Chondrocyte (in vitro differentiated cells): Measurements from ENCODE around the gene MAGEC3. TPM values are rescaled to one million over a fixed set of nuclear protein-coding genes. Genes with fewer than 3 reads are reported as not detected.

Source experiments
- DNase-seq: peaks from one replicate; pipeline ENCODE4 v3.0.0; 2021; ENCODE audit warnings: mixed read lengths, low spot score
- H3K27ac Mint-ChIP-seq: one replicate; pipeline ENCODE4 v1.8.0; 2021; ENCODE audit warnings: mild to moderate bottlenecking, moderate library complexity, mixed read lengths; ENCODE audit not compliant: unreplicated experiment
- H3K27me3 Mint-ChIP-seq: 2 replicates; pipeline ENCODE4 v1.8.0; 2021; ENCODE audit warnings: low read depth, mixed read lengths
- H3K36me3 Mint-ChIP-seq: 2 replicates; pipeline ENCODE4 v1.8.0; 2021; ENCODE audit warnings: low read depth, mixed read lengths
- H3K4me1 Mint-ChIP-seq: 2 replicates; pipeline ENCODE4 v1.8.0; 2021; ENCODE audit warnings: low read depth, mild to moderate bottlenecking, mixed read lengths
- H3K4me3 Mint-ChIP-seq: one replicate; pipeline ENCODE4 v1.8.0; 2021; ENCODE audit warnings: mild to moderate bottlenecking, moderate library complexity, mixed read lengths; ENCODE audit not compliant: unreplicated experiment
- H3K9me3 Mint-ChIP-seq: 2 replicates; pipeline ENCODE4 v1.8.0; 2021; ENCODE audit warnings: low read depth, mixed read lengths
- total RNA-seq: library from RNA; stranded (reverse); gene quantifications from 3 replicates; pipeline ENCODE4 v1.2.1, GENCODE V29; 2021
- TF ChIP-seq, protein P1 (sequence below): fragments of 200-600 bp; sonication (generic); IDR thresholded peaks from 2 replicates; pipeline ENCODE4 v1.5.0; 2021; ENCODE audit warnings: antibody characterized with exemption, mild to moderate bottlenecking, moderate library complexity

Gene MAGEC3
- total RNA-seq, 1 donor from 2014 or later: not detected

- Mint-ChIP-seq H3K4me1 (no peaks in the 10 kb centered on the region), H3K9me3 (peaks cover 32% of the 10 kb centered on the region), H3K4me3 (no peak overlapping the region), H3K27me3 (no peaks in the 10 kb centered on the region), H3K36me3 (no peaks in the 10 kb centered on the region), H3K27ac (no peak overlapping the region)
- TF ChIP-seq, protein P1, sequence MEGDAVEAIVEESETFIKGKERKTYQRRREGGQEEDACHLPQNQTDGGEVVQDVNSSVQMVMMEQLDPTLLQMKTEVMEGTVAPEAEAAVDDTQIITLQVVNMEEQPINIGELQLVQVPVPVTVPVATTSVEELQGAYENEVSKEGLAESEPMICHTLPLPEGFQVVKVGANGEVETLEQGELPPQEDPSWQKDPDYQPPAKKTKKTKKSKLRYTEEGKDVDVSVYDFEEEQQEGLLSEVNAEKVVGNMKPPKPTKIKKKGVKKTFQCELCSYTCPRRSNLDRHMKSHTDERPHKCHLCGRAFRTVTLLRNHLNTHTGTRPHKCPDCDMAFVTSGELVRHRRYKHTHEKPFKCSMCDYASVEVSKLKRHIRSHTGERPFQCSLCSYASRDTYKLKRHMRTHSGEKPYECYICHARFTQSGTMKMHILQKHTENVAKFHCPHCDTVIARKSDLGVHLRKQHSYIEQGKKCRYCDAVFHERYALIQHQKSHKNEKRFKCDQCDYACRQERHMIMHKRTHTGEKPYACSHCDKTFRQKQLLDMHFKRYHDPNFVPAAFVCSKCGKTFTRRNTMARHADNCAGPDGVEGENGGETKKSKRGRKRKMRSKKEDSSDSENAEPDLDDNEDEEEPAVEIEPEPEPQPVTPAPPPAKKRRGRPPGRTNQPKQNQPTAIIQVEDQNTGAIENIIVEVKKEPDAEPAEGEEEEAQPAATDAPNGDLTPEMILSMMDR: no peak
- no peak for DNase-seq
Observed at GRCh38 chrX:141924293-141924692, 86.2 kb downstream of the MAGEC3 start.

DNA sequence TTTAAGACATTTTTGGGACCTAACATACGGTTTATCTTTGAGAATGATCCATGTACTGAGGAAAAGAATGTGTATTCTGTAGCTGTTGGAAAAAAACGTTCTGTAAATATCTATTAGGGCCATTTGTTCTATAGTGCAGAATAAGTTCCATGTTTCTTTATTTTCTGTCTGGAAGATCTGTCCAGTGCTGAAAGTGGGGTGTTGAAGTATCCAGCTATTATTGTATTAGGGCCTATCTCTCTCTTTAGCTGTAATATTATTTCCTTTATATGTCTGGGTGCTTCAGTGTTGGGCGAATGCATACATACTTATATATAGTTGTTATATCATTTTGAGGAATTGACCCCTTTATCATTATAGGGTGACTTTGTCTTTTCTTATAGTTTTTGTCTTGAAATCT is 90.3 kb downstream of the MAGEC3 start:
- Mint-ChIP-seq H3K4me3 (no peak overlapping the region), H3K9me3 (peaks cover 36% of the 10 kb centered on the region), H3K27me3 (no peaks in the 10 kb centered on the region), H3K27ac (no peak overlapping the region), H3K36me3 (no peaks in the 10 kb centered on the region), H3K4me1 (no peaks in the 10 kb centered on the region)
- no peak for DNase-seq
- TF ChIP-seq, protein P1: no peak

DNA sequence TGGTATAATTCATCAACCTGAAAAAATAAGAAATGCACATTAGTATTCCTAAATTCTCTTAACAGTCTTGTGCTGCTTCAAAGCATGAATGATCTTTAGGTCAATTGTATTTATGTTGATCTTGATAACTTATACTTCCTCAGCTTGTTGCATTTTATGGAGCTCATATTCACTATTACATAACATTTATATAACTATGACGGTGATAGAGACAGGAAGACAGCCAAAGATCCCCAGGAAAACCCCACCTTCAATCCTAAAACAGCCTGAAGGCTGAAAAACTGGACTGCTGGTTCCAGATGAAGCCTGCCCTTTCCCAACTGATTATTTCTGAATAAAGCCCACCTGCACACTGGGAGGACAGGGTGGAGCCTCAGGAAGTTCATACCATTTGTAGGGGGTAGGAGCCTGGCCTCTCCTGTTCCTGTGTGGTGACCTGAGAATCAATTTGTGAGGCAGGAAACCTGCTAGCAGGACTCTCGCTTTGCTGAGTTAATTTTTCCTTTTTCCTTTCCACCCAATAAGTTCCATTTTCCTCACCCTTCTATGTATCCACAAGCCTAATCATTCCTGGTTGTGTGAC is 96.0 kb downstream of the MAGEC3 start:
- no peaks in the 10 kb centered on the region for H3K27me3 Mint-ChIP-seq
- no peaks in the 10 kb centered on the region for H3K36me3 Mint-ChIP-seq
- H3K4me1 Mint-ChIP-seq: no peaks in the 10 kb centered on the region
- H3K9me3 Mint-ChIP-seq: peaks cover 20% of the 10 kb centered on the region
- TF ChIP-seq, protein P1: no peak
- H3K4me3 Mint-ChIP-seq: no peak overlapping the region
- no peak overlapping the region for H3K27ac Mint-ChIP-seq
- no peak for DNase-seq

GRCh38 chrX:141935645-141936044 is 97.5 kb downstream of the MAGEC3 start:
- DNase-seq: no peak
- peaks cover 19% of the 10 kb centered on the region for H3K9me3 Mint-ChIP-seq

DNA sequence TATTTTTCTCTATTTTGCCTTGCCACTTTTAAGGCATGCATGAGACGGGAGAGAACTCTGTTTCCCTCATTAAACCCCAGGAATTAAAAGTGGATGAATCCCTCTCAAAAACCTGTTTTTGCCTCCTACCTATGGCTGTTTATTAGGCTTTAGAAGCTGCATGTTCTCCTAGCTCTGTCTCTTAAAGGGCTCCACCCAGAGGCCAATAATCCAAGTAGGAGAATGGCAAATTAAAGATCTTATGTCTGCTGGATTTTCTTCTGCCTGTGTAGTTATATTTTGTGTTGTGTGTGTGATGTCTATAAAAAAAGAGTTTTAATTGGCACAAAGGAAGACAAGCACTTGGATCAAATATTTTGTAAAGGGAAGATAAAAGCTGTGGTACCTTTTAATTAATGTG is 98.0 kb downstream of the MAGEC3 start:
- peaks cover 19% of the 10 kb centered on the region for H3K9me3 Mint-ChIP-seq

More at GRCh38 chrX:141935645-141936044, 97.5 kb downstream of the MAGEC3 start:
- TF ChIP-seq, protein P1: no peak
- no peaks in the 10 kb centered on the region for H3K4me1 Mint-ChIP-seq
- no peak overlapping the region for H3K27ac Mint-ChIP-seq
- no peaks in the 10 kb centered on the region for H3K27me3 Mint-ChIP-seq
- no peak overlapping the region for H3K4me3 Mint-ChIP-seq
- no peaks in the 10 kb centered on the region for H3K36me3 Mint-ChIP-seq

More for the DNA sequence above, 98.0 kb downstream of the MAGEC3 start:
- TF ChIP-seq, protein P1: peak; percentile 37
- DNase-seq: no peak
- Mint-ChIP-seq H3K27me3 (no peaks in the 10 kb centered on the region), H3K4me1 (no peaks in the 10 kb centered on the region), H3K27ac (no peak overlapping the region), H3K36me3 (no peaks in the 10 kb centered on the region), H3K4me3 (no peak overlapping the region)
